ENCODE measurements around the gene TMEM132D.

Gene TMEM132D

DNA sequence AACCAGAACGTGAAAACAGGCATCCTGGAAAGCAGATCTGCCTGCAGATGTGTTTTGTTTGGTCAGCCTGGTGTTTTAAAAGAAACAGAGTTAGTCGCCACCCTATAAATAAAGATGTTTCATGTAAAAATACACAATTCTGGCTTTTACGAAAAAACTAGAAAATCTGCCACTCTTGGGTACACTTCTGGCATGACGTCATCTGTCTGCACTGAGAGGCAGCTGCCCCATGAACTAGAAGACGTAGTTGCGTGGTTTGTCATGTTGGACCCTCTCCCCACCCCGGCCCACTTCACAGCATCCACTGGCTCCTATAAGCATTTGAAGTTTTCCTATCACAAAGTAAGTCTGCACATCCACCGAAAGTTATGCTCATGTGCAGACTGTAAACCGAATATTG lies 658.1 kb downstream of the TMEM132D start:
- no peak overlapping the region for H3K4me2 ChIP-seq (ENCODE audit: low read length)
- H3F3A ChIP-seq (ENCODE audit: insufficient read depth, low read length), result no peaks in the 10 kb centered on the region
- no peaks in the 10 kb centered on the region for H3K27me3 ChIP-seq (ENCODE audit: insufficient read depth, low read length)
- H3K4me1 ChIP-seq (ENCODE audit: insufficient read depth, low read length, severe bottlenecking), result no peaks in the 10 kb centered on the region
- no peak overlapping the region for H3K27ac ChIP-seq (ENCODE audit: low read depth, low read length, poor library complexity, severe bottlenecking)
- no peaks in the 10 kb centered on the region for H3K36me3 ChIP-seq (ENCODE audit: insufficient read depth, low read length)
- no peak overlapping the region for H3K9ac ChIP-seq (ENCODE audit: low read length)
- H3K4me3 ChIP-seq (ENCODE audit: low read depth, low read length, poor library complexity, severe bottlenecking), result no peak overlapping the region
- H4K20me1 ChIP-seq (ENCODE audit: insufficient read depth, low read length), result no peaks in the 10 kb centered on the region
- no peaks in the 10 kb centered on the region for H3K9me2 ChIP-seq (ENCODE audit: low read depth, low read length)
- H3K79me2 ChIP-seq (ENCODE audit: insufficient read depth, low read length), result no peaks in the 10 kb centered on the region
- no peak overlapping the region for H2AFZ ChIP-seq (ENCODE audit: low read length)
- no peaks in the 10 kb centered on the region for H3K9me3 ChIP-seq (ENCODE audit: low read length)
- TF ChIP-seq, protein P1, sequence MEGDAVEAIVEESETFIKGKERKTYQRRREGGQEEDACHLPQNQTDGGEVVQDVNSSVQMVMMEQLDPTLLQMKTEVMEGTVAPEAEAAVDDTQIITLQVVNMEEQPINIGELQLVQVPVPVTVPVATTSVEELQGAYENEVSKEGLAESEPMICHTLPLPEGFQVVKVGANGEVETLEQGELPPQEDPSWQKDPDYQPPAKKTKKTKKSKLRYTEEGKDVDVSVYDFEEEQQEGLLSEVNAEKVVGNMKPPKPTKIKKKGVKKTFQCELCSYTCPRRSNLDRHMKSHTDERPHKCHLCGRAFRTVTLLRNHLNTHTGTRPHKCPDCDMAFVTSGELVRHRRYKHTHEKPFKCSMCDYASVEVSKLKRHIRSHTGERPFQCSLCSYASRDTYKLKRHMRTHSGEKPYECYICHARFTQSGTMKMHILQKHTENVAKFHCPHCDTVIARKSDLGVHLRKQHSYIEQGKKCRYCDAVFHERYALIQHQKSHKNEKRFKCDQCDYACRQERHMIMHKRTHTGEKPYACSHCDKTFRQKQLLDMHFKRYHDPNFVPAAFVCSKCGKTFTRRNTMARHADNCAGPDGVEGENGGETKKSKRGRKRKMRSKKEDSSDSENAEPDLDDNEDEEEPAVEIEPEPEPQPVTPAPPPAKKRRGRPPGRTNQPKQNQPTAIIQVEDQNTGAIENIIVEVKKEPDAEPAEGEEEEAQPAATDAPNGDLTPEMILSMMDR (IDR thresholded peaks at IDR 0.05; ENCODE audit: low read length), result no peak
- TF ChIP-seq EZH2 (IDR thresholded peaks at IDR 0.05; ENCODE audit: borderline replicate concordance, low read length), result no peak

DNA sequence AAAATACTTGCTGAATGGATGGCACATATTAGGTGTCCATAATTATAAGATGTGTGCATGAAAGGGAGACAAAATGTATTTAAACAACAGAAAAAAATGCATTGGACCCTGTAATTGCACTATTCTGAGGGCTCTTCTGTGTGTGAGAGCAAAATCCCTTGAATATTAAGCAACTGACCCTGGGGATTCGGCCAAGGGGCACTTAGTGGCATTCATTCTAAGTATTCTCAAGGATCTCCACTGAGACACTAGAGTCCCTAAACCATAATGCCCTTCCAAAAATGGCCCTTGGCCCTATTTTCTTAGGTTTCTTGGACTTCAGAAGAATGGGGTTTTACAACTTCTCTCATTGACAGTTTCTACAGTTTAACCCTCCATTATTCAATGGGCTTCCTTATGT lies 662.0 kb downstream of the TMEM132D start:
- Histone ChIP-seq H3K4me2 (ENCODE audit: low read length) (no peak overlapping the region), H3K9ac (ENCODE audit: low read length) (no peak overlapping the region), H3K4me3 (ENCODE audit: low read depth, low read length, poor library complexity, severe bottlenecking) (no peak overlapping the region), H4K20me1 (ENCODE audit: insufficient read depth, low read length) (no peaks in the 10 kb centered on the region), H3K79me2 (ENCODE audit: insufficient read depth, low read length) (no peaks in the 10 kb centered on the region), H3K9me3 (ENCODE audit: low read length) (no peaks in the 10 kb centered on the region), H3K27ac (ENCODE audit: low read depth, low read length, poor library complexity, severe bottlenecking) (no peak overlapping the region), H2AFZ (ENCODE audit: low read length) (no peak overlapping the region), H3K36me3 (ENCODE audit: insufficient read depth, low read length) (no peaks in the 10 kb centered on the region), H3F3A (ENCODE audit: insufficient read depth, low read length) (no peaks in the 10 kb centered on the region), H3K4me1 (ENCODE audit: insufficient read depth, low read length, severe bottlenecking) (no peaks in the 10 kb centered on the region), H3K27me3 (ENCODE audit: insufficient read depth, low read length) (no peaks in the 10 kb centered on the region), H3K9me2 (ENCODE audit: low read depth, low read length) (no peaks in the 10 kb centered on the region)
- TF ChIP-seq EZH2 (IDR thresholded peaks at IDR 0.05; ENCODE audit: borderline replicate concordance, low read length), result no peak
- TF ChIP-seq, protein P1 (IDR thresholded peaks at IDR 0.05; ENCODE audit: low read length), result no peak

DNA sequence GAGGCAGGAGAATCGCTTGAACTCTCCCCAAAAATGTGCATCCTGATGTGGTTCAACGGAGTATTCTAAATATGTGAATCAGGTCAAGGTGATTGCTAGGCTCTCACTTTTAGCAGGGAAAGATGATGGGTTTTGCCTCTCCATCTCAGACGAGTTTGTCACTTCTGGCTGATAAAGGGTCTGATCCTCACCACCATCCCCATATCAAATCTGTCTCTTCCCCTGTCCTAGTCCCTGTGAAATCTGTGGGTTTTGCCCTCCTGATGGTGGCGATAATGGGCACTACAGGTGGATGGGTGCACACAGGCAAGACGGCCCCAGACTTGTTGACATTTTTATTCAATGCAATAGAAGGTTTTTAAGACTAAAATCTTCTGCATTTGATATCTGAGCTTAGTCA lies 665.9 kb downstream of the TMEM132D start:
- no peaks in the 10 kb centered on the region for H3K79me2 ChIP-seq (ENCODE audit: insufficient read depth, low read length)
- no peaks in the 10 kb centered on the region for H3K36me3 ChIP-seq (ENCODE audit: insufficient read depth, low read length)
- no peak overlapping the region for H2AFZ ChIP-seq (ENCODE audit: low read length)
- H4K20me1 ChIP-seq (ENCODE audit: insufficient read depth, low read length), result no peaks in the 10 kb centered on the region
- no peak overlapping the region for H3K4me2 ChIP-seq (ENCODE audit: low read length)
- H3K9ac ChIP-seq (ENCODE audit: low read length), result no peak overlapping the region
- H3F3A ChIP-seq (ENCODE audit: insufficient read depth, low read length), result no peaks in the 10 kb centered on the region
- no peaks in the 10 kb centered on the region for H3K27me3 ChIP-seq (ENCODE audit: insufficient read depth, low read length)
- no peak overlapping the region for H3K4me3 ChIP-seq (ENCODE audit: low read depth, low read length, poor library complexity, severe bottlenecking)
- no peak overlapping the region for H3K27ac ChIP-seq (ENCODE audit: low read depth, low read length, poor library complexity, severe bottlenecking)
- no peaks in the 10 kb centered on the region for H3K9me2 ChIP-seq (ENCODE audit: low read depth, low read length)
- no peaks in the 10 kb centered on the region for H3K9me3 ChIP-seq (ENCODE audit: low read length)
- TF ChIP-seq, protein P1 (IDR thresholded peaks at IDR 0.05; ENCODE audit: low read length), result no peak
- TF ChIP-seq EZH2 (IDR thresholded peaks at IDR 0.05; ENCODE audit: borderline replicate concordance, low read length), result no peak
- no peaks in the 10 kb centered on the region for H3K4me1 ChIP-seq (ENCODE audit: insufficient read depth, low read length, severe bottlenecking)
